K562 (cell line): ENCODE data around the gene ZSCAN29. TPM values are rescaled to one million over a fixed set of nuclear protein-coding genes. Genes with fewer than 3 reads are reported as not detected.

Experiments used
- CBX5 ChIP-seq: IDR thresholded peaks from 2 replicates; pipeline ENCODE4 v1.6.1; 2014; ENCODE audit warnings: low read depth, borderline replicate concordance
- CREM ChIP-seq: IDR thresholded peaks from 2 replicates; pipeline ENCODE4 v1.6.1; 2014; ENCODE audit warnings: antibody characterized with exemption, low read depth
- CSDE1 ChIP-seq, 2 experiments: fragments of 450-650 bp; IDR thresholded peaks; 2 replicates each; pipeline ENCODE4 v1.6.1; 2016; ENCODE audit warnings: mild to moderate bottlenecking in 1 of 2
- CXXC5 ChIP-seq: fragments of 250-450 bp; sonication (Bioruptor Pico); IDR thresholded peaks from 2 replicates; pipeline ENCODE4 v1.8.0; 2022; ENCODE audit warnings: inconsistent platforms, mild to moderate bottlenecking, moderate library complexity
- FOSL1 ChIP-seq: fragments of 200-800 bp; sonication (Bioruptor generic); conservative IDR thresholded peaks from 2 replicates; pipeline ENCODE4 v1.6.1; 2016; ENCODE audit warnings: missing genetic modification characterization, missing compliant biosample characterization
- HDAC3 ChIP-seq: fragments of 450-650 bp; IDR thresholded peaks from 2 replicates; pipeline ENCODE4 v1.6.1; 2018; ENCODE audit warnings: borderline replicate concordance, mild to moderate bottlenecking, moderate library complexity; ENCODE audit not compliant: partially characterized antibody
- IRF2 ChIP-seq: sonication (generic); formaldehyde crosslinking; IDR thresholded peaks from 2 replicates; pipeline ENCODE4 v1.8.1; 2022; ENCODE audit warnings: mild to moderate bottlenecking, missing genetic modification reagents
- MLLT1 ChIP-seq, 2 experiments: fragments of 450-650 bp; IDR thresholded peaks; 2 replicates each; pipeline ENCODE4 v1.6.1; 2016
- MXD1 ChIP-seq: fragments of 250-450 bp; sonication (Bioruptor Pico); IDR thresholded peaks from 2 replicates; pipeline ENCODE4 v1.8.0; 2021; ENCODE audit warnings: borderline replicate concordance, mild to moderate bottlenecking, moderate library complexity; ENCODE audit not compliant: poor library complexity, severe bottlenecking
- NFRKB ChIP-seq: fragments of 450-650 bp; IDR thresholded peaks from 2 replicates; pipeline ENCODE4 v1.6.1; 2016; ENCODE audit warnings: low read depth
- NFYB ChIP-seq: IDR thresholded peaks from 2 replicates; pipeline ENCODE4 v1.6.1; 2011; ENCODE audit warnings: mild to moderate bottlenecking, moderate library complexity; ENCODE audit not compliant: insufficient read length; ENCODE audit errors: extremely low read depth
- PHB ChIP-seq: fragments of 250-450 bp; sonication (Bioruptor Pico); IDR thresholded peaks from 2 replicates; pipeline ENCODE4 v1.5.0; 2021
- RBM39 ChIP-seq: fragments of 200-400 bp; formaldehyde crosslinking; optimal IDR thresholded peaks from 2 replicates; pipeline ENCODE3; 2018; ENCODE audit warnings: low read depth, low read length
- TRIM24 ChIP-seq, 2 experiments: fragments of 450-650 bp; IDR thresholded peaks; 2 replicates each; pipeline ENCODE4 v1.6.1; 2016
- TRIM28 ChIP-seq: fragments of 450-650 bp; IDR thresholded peaks from 2 replicates; pipeline ENCODE4 v1.6.1; 2017
- ZBTB33 ChIP-seq: sonication (generic); formaldehyde crosslinking; IDR thresholded peaks from 2 replicates; pipeline ENCODE4 v1.8.1; 2023; ENCODE audit warnings: mild to moderate bottlenecking, missing genetic modification reagents
- ZC3H4 ChIP-seq: sonication (generic); formaldehyde crosslinking; IDR thresholded peaks from 2 replicates; pipeline ENCODE4 v1.9.0; 2021; ENCODE audit warnings: missing genetic modification reagents, borderline replicate concordance
- ZFP91 ChIP-seq: sonication (generic); formaldehyde crosslinking; IDR thresholded peaks from 2 replicates; pipeline ENCODE4 v1.8.0; 2022; ENCODE audit warnings: mild to moderate bottlenecking, missing genetic modification reagents
- ZNF174 ChIP-seq: fragments of 250-450 bp; sonication (Bioruptor Pico); IDR thresholded peaks from 2 replicates; pipeline ENCODE4 v1.4.0; 2020; ENCODE audit warnings: mild to moderate bottlenecking
- ZNF212 ChIP-seq: fragments of 450-650 bp; formaldehyde crosslinking; IDR thresholded peaks from 2 replicates; pipeline ENCODE4 v1.4.0; 2020; ENCODE audit warnings: mild to moderate bottlenecking
- ZNF280A ChIP-seq: fragments of 450-650 bp; IDR thresholded peaks from 2 replicates; pipeline ENCODE4 v1.6.1; 2018; ENCODE audit warnings: mild to moderate bottlenecking, low read depth; ENCODE audit not compliant: partially characterized antibody
- ZNF436 ChIP-seq: fragments of 250-450, 450-650 bp; sonication (Bioruptor Pico); formaldehyde crosslinking; IDR thresholded peaks from 2 replicates; pipeline ENCODE4 v1.7.0; 2020; ENCODE audit warnings: mild to moderate bottlenecking
- ZNF586 ChIP-seq: fragments of 450-650 bp; formaldehyde crosslinking; conservative IDR thresholded peaks from 2 replicates; pipeline ENCODE4 v1.4.0; 2020; ENCODE audit warnings: mild to moderate bottlenecking, moderate library complexity
- ZNF79 ChIP-seq: fragments of 250-450 bp; sonication (Bioruptor Pico); IDR thresholded peaks from 2 replicates; pipeline ENCODE4 v1.4.0; 2020; ENCODE audit warnings: low read depth, mild to moderate bottlenecking, moderate library complexity
- polyA plus RNA-seq, 8 experiments: library from polyadenylated mRNA; depleted of rRNA in 4 of 8; stranded (reverse) in 5 of 8; unstranded in 3 of 8; fragments of >200 nt; fragmentation: Nextera tagmentation in 2 of 8; fragmentation: Illumina TruSeq in 1 of 8; extraction: Ambion mirVana in 2 of 8; extraction: Trizol in 1 of 8; gene quantifications; 2 replicates each; pipeline versions ENCODE4 v1.2.1 to v1.2.3, GENCODE V29; 2011 to 2014; ENCODE audit warnings: inconsistent platforms in 1 of 8, missing spikeins in 1 of 8
- total RNA-seq, 7 experiments: library from RNA; depleted of rRNA in 6 of 7; stranded (reverse); fragments of >200 nt in 6 of 7; fragmentation: Illumina TruSeq in 2 of 7; extraction: Trizol in 2 of 7; gene quantifications; 2 replicates each; pipeline versions ENCODE4 v1.2.1 to v1.2.3, GENCODE V29; 2011 to 2021; ENCODE audit warnings: low replicate concordance in 1 of 7

The ZSCAN29 gene
- total and polyA plus RNA-seq, 9 of the 15 experiments (the other 6 are each of a cell fraction or from before 2014, with no cell fraction given): 2.5 to 28.6 (median 19.7) TPM

- TF ChIP-seq CREM (no peak), ZNF174 (CRISPR knock-in tag) (no peak), ZC3H4 (CRISPR knock-in tag) (no peak), CXXC5 (CRISPR knock-in tag) (no peak), HDAC3 (no peak), TRIM24 (IDR thresholded peaks at IDR 0.05) (peak in 1 of 2 experiments; percentile 64; a peak in 1 of 4 replicates), NFYB (no peak), CSDE1 (IDR thresholded peaks at IDR 0.05) (no peak), ZNF79 (no peak), MXD1 (CRISPR knock-in tag) (no peak), ZNF436 (CRISPR knock-in tag) (no peak), ZNF280A (peak; percentile 85), ZFP91 (no peak), ZNF212 (no peak), IRF2 (CRISPR knock-in tag) (no peak), CBX5 (peak; percentile 26; the same call in 1 of the 2 replicates), ZNF586 (CRISPR knock-in tag) (no peak), MLLT1 (IDR thresholded peaks at IDR 0.05) (no peak), FOSL1 (tag) (no peak), NFRKB (peak; percentile 78), PHB (no peak), TRIM28 (peak; percentile 98), RBM39 (no peak), ZBTB33 (no peak)
These were observed 9.4 kb downstream of the ZSCAN29 start (continued) for GRCh38 chr15:43361313-43361903.
